ENCODE data around the gene DDRGK1. TPM values are rescaled to one million over a fixed set of nuclear protein-coding genes. Genes with fewer than 3 reads are reported as not detected.

DDRGK1 gene
- total RNA-seq, 1 donor from 2014 or later, result 61.4 TPM

- H3K9me3 ChIP-seq, result no peaks in the 10 kb centered on the region
- no peak overlapping the region for H3K27ac ChIP-seq
- no peak for TF ChIP-seq POLR2A (IDR thresholded peaks at IDR 0.05)
- TF ChIP-seq CTCF (IDR thresholded peaks at IDR 0.05), result no peak
- TF ChIP-seq POLR2AphosphoS5 (IDR thresholded peaks at IDR 0.05; ENCODE audit: insufficient read depth in 1 of 2, low read depth in 1 of 2), result peak in 1 of 2 donors; percentile 31
- no peaks in the 10 kb centered on the region for H3K27me3 ChIP-seq
- DNase-seq (ENCODE audit: extremely low spot score in 2 of 2), result no peak
- H3K4me3 ChIP-seq, result peak overlapping the region; percentile 2 to 31
- intact Hi-C loops (cut with DNase I), result no loop called here
- H3K4me1 ChIP-seq, result peaks cover 14% of the 10 kb centered on the region
- H3K36me3 ChIP-seq, result peaks cover 0 to 15% of the 10 kb centered on the region in 2 donors
Measured at GRCh38 chr20:3248167-3248992, 43.9 kb upstream of the DDRGK1 start.

GRCh38 chr20:3247638-3248037 is 43.2 kb upstream of the DDRGK1 start:
- H3K4me3 ChIP-seq, result no peak overlapping the region
- intact Hi-C loops (cut with DNase I), result no loop called here
- H3K4me1 ChIP-seq, result peaks cover 14% of the 10 kb centered on the region
- TF ChIP-seq POLR2A (IDR thresholded peaks at IDR 0.05) (no peak), POLR2AphosphoS5 (IDR thresholded peaks at IDR 0.05; ENCODE audit: insufficient read depth in 1 of 2, low read depth in 1 of 2) (no peak), CTCF (IDR thresholded peaks at IDR 0.05) (no peak)
- no peaks in the 10 kb centered on the region for H3K9me3 ChIP-seq
- no peak for DNase-seq (ENCODE audit: extremely low spot score in 2 of 2)
- peaks cover 0 to 9% of the 10 kb centered on the region in 2 donors for H3K36me3 ChIP-seq
- no peak overlapping the region for H3K27ac ChIP-seq
- no peaks in the 10 kb centered on the region for H3K27me3 ChIP-seq

GRCh38 chr20:3246682-3247081 is 42.2 kb upstream of the DDRGK1 start:
- intact Hi-C loops (cut with DNase I), result no loop called here
- Histone ChIP-seq H3K9me3 (no peaks in the 10 kb centered on the region), H3K4me1 (peaks cover 14% of the 10 kb centered on the region), H3K4me3 (no peak overlapping the region), H3K27me3 (no peaks in the 10 kb centered on the region), H3K36me3 (no peaks in the 10 kb centered on the region), H3K27ac (no peak overlapping the region)
- no peak for TF ChIP-seq CTCF (IDR thresholded peaks at IDR 0.05)
- TF ChIP-seq POLR2A (IDR thresholded peaks at IDR 0.05), result no peak
- TF ChIP-seq POLR2AphosphoS5 (IDR thresholded peaks at IDR 0.05; ENCODE audit: insufficient read depth in 1 of 2, low read depth in 1 of 2), result no peak
- DNase-seq (ENCODE audit: extremely low spot score in 2 of 2), result no peak

GRCh38 chr20:3245711-3246110 is 41.2 kb upstream of the DDRGK1 start:
- intact Hi-C loops (cut with DNase I), result no loop called here
- Histone ChIP-seq H3K27ac (no peak overlapping the region), H3K36me3 (no peaks in the 10 kb centered on the region), H3K9me3 (no peaks in the 10 kb centered on the region), H3K4me3 (no peak overlapping the region), H3K27me3 (no peaks in the 10 kb centered on the region), H3K4me1 (peaks cover 14% of the 10 kb centered on the region)
- TF ChIP-seq CTCF (IDR thresholded peaks at IDR 0.05), result no peak
- no peak for TF ChIP-seq POLR2AphosphoS5 (IDR thresholded peaks at IDR 0.05; ENCODE audit: insufficient read depth in 1 of 2, low read depth in 1 of 2)
- no peak for TF ChIP-seq POLR2A (IDR thresholded peaks at IDR 0.05)
- no peak for DNase-seq (ENCODE audit: extremely low spot score in 2 of 2)

- Histone ChIP-seq H3K4me3 (no peak overlapping the region), H3K36me3 (no peaks in the 10 kb centered on the region), H3K27ac (no peak overlapping the region), H3K9me3 (no peaks in the 10 kb centered on the region), H3K4me1 (peaks cover 18% of the 10 kb centered on the region), H3K27me3 (no peaks in the 10 kb centered on the region)
- intact Hi-C loops (cut with DNase I), result no loop called here
- no peak for TF ChIP-seq POLR2A (IDR thresholded peaks at IDR 0.05)
- no peak for TF ChIP-seq CTCF (IDR thresholded peaks at IDR 0.05)
- TF ChIP-seq POLR2AphosphoS5 (IDR thresholded peaks at IDR 0.05; ENCODE audit: insufficient read depth in 1 of 2, low read depth in 1 of 2), result no peak
- no peak for DNase-seq (ENCODE audit: extremely low spot score in 2 of 2)
Measured at GRCh38 chr20:3245156-3245555, 40.7 kb upstream of the DDRGK1 start.

All from vagina (tissue), 2 donors.